Cardiac muscle cell (in vitro differentiated cells and primary cell): ENCODE measurements around the gene HHAT. TPM values are rescaled to one million over a fixed set of nuclear protein-coding genes. Genes with fewer than 3 reads are reported as not detected.
A peak's percentile ranks its signal among the peaks of the same experiment; 100 is the strongest.

Experiments
- DNase-seq, 2 donors: peaks; one replicate each; pipeline versions ENCODE4 v3.0.0 to v3.0.0-alpha.2; 2010 to 2017; ENCODE audit warnings: low read depth in 1 of 2, low spot score in 1 of 2
- H3K27ac ChIP-seq: fragments of 200-600 bp; sonication (generic); 2 replicates; pipeline ENCODE4 v1.5.1; 2016
- H3K27me3 ChIP-seq: fragments of 200-600 bp; sonication (generic); 2 replicates; pipeline ENCODE4 v1.6.0; 2016; ENCODE audit warnings: control low read depth
- H3K36me3 ChIP-seq: fragments of 200-600 bp; sonication (generic); 2 replicates; pipeline ENCODE4 v1.5.1; 2016; ENCODE audit warnings: control low read depth
- H3K4me1 ChIP-seq: fragments of 200-600 bp; sonication (generic); 2 replicates; pipeline ENCODE4 v1.8.1; 2017; ENCODE audit warnings: low read depth, mild to moderate bottlenecking, mixed run types
- H3K4me3 ChIP-seq: fragments of 200-600 bp; sonication (generic); 2 replicates; pipeline ENCODE4 v1.5.1; 2016; ENCODE audit warnings: mild to moderate bottlenecking
- H3K9me3 ChIP-seq: fragments of 200-600 bp; sonication (generic); 2 replicates; pipeline ENCODE4 v1.5.1; 2017; ENCODE audit warnings: low read depth, mild to moderate bottlenecking, control low read depth
- polyA plus RNA-seq: library from polyadenylated mRNA; unstranded; fragments of >200 nt; fragmentation: Nextera tagmentation; extraction: Ambion mirVana; gene quantifications from 2 replicates; pipeline ENCODE4 v1.2.1, GENCODE V29; 2016
- total RNA-seq: library from RNA; depleted of rRNA; stranded (reverse); fragments of >200 nt; gene quantifications from 2 replicates; pipeline ENCODE4 v1.2.3, GENCODE V29; 2016
- TF ChIP-seq, protein P1 (sequence below): IDR thresholded peaks from 2 replicates; pipeline ENCODE4 v1.5.1; 2012; ENCODE audit warnings: low read depth, mild to moderate bottlenecking, low read length

The HHAT gene
- total and polyA plus RNA-seq, 2 experiments from 2014 or later = 3.6 to 8.4 TPM

DNA sequence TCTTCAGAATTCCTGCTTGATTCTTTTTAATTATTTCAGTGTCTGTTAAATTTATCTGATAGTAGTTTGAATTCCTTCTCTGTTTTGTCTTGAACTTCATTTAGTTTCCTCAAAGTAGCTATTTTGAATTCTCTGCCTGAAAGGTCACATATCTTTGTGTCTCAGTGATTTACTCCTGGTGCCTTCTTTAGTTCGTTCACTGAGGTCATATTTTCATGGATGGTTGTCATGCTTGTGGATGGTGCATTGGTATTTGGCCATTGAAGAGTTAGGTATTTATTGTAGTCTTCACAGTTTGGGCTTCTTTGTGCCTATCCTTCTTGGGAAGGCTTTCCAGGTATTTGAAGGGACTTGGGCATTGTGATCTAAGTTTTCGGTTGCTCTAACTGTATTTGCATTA, 267.9 kb downstream of the HHAT start:
- H3K27ac ChIP-seq = no peak overlapping the region
- H3K4me1 ChIP-seq = no peaks in the 10 kb centered on the region
- H3K36me3 ChIP-seq = no peaks in the 10 kb centered on the region
- no peak overlapping the region for H3K4me3 ChIP-seq
- H3K27me3 ChIP-seq = no peaks in the 10 kb centered on the region
- H3K9me3 ChIP-seq = no peaks in the 10 kb centered on the region
- no peak for DNase-seq
- TF ChIP-seq, protein P1, sequence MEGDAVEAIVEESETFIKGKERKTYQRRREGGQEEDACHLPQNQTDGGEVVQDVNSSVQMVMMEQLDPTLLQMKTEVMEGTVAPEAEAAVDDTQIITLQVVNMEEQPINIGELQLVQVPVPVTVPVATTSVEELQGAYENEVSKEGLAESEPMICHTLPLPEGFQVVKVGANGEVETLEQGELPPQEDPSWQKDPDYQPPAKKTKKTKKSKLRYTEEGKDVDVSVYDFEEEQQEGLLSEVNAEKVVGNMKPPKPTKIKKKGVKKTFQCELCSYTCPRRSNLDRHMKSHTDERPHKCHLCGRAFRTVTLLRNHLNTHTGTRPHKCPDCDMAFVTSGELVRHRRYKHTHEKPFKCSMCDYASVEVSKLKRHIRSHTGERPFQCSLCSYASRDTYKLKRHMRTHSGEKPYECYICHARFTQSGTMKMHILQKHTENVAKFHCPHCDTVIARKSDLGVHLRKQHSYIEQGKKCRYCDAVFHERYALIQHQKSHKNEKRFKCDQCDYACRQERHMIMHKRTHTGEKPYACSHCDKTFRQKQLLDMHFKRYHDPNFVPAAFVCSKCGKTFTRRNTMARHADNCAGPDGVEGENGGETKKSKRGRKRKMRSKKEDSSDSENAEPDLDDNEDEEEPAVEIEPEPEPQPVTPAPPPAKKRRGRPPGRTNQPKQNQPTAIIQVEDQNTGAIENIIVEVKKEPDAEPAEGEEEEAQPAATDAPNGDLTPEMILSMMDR = no peak

DNA sequence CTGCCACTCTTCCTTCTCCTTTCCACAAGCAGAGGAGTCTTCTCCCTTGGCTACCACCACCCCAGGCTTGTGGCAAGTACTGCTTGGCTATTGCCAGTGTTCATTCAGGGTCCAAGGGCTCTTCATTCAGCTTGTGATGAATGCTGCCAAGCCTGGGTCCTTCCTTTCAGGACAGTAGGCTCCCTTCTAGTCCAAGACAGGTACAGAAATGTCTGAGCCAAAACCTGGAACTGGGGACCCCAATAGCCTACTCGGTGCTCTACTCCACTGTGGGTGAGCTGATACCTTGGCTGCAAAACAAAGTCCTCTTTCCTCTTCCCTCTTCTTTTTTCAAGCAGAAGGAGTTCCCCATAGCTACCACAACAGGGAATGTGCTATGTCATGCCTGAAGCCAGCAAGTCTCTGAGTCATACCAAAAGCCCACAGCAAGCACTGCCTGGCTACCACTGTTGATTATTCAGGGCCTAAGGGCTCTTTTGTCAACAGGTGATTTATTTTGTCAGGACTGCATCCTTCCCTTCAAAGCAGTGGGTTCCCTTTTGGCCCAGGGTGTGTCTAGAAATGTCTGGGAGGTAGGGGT, 268.9 kb downstream of the HHAT start:
- H3K4me1 ChIP-seq = no peaks in the 10 kb centered on the region
- H3K27ac ChIP-seq = no peak overlapping the region
- no peaks in the 10 kb centered on the region for H3K27me3 ChIP-seq
- H3K9me3 ChIP-seq = no peaks in the 10 kb centered on the region
- H3K36me3 ChIP-seq = no peaks in the 10 kb centered on the region
- TF ChIP-seq, protein P1 = no peak
- H3K4me3 ChIP-seq = no peak overlapping the region
- DNase-seq = peak in 1 of 2 donors; percentile 84

DNA sequence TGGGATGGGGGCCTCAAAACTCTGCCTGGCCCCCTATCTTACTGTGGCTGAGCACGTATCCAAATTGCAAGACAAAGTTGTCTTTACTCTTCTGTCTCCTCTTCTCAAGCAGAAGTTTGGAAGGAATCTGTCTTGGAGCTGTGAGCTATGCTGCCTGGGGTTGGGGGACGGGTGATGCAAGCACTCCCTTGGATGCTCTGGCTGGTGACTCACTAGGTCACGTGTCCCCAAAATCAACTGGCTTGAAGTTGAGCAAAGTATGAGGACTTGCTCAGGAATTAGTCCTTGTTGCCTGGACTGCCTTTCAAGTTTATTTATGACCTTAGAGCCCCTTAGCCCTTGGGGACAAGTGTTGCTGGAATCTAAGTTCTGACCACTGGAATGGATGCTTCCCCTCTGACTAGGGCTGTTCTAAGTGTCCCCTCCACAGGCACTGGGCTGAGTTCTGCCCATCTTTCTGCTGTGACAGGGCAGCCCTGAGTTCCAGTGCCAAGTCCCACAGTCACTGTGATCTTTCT, 269.5 kb downstream of the HHAT start:
- DNase-seq = peak in 1 of 2 donors; percentile 92
- no peaks in the 10 kb centered on the region for H3K36me3 ChIP-seq
- no peaks in the 10 kb centered on the region for H3K9me3 ChIP-seq
- H3K27ac ChIP-seq = no peak overlapping the region
- peaks cover 2% of the 10 kb centered on the region for H3K4me1 ChIP-seq
- TF ChIP-seq, protein P1 = no peak
- no peaks in the 10 kb centered on the region for H3K27me3 ChIP-seq
- H3K4me3 ChIP-seq = no peak overlapping the region

DNA sequence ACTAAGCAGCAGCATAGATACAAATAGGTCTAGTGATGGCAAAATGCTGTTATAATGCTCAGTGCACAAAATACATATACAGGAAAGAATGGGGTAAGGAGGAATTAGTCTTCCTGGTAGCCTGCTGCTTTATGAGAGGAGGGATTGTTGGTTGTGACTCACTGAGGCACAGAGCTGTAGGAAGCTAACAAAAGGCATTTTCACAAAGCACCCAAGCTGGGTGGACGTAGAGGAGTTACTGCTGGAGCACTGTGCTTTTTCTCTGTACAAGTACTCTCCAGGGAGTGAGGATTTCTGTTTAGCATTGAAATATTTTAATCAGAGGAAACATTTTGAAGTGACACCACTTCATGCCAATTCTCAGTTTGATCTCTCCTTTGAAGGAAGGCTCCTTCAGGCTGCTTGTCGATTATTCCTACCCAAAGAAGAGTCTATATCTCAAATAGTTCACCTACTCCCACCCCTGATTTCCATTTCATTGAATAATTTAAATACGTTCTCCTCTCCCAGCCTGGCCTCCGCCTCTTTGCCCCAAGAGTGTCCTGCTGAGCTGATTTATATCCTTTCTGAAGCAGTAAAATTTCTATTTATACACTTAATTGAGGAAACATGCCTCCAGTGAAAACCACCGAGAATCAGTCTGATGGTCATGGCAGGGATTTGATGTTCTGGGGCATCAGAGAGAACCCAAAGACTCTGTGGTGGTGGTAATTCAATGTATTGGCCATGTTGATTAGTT, 271.9 kb downstream of the HHAT start:
- Histone ChIP-seq H3K27me3 (no peaks in the 10 kb centered on the region), H3K36me3 (no peaks in the 10 kb centered on the region), H3K27ac (no peak overlapping the region), H3K9me3 (no peaks in the 10 kb centered on the region), H3K4me3 (no peak overlapping the region), H3K4me1 (peaks cover 12% of the 10 kb centered on the region)
- TF ChIP-seq, protein P1 = no peak
- DNase-seq = no peak

DNA sequence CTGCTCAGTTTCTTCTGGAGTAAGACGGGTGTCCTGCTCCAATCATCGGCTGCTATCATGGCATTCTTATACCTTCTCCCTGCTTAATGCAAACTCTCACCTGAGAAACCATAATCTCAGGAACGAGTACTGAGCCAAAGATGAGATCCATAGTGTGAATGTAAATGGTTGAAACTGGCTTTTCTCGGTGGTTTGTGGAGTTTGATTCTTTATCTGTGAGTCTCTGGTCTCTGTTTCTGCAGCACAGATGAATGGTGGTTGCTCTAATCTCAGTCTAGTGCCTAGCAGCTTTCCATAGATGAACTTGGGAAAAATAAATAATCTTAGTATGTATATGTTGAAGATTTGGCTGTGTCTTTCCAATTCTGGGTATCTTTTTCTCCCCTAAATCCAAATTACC, 274.4 kb downstream of the HHAT start:
- Histone ChIP-seq H3K4me3 (no peak overlapping the region), H3K27me3 (no peaks in the 10 kb centered on the region), H3K36me3 (no peaks in the 10 kb centered on the region), H3K27ac (no peak overlapping the region), H3K4me1 (peaks cover 12% of the 10 kb centered on the region), H3K9me3 (no peaks in the 10 kb centered on the region)
- TF ChIP-seq, protein P1 = no peak
- DNase-seq = no peak
